Measurements from ENCODE around the gene TP53I3. TPM values are rescaled to one million over a fixed set of nuclear protein-coding genes. Genes with fewer than 3 reads are reported as not detected.

The TP53I3 gene
- total RNA-seq, 4 donors from 2014 or later = 10.4 to 26.8 (median 20.4) TPM

DNA sequence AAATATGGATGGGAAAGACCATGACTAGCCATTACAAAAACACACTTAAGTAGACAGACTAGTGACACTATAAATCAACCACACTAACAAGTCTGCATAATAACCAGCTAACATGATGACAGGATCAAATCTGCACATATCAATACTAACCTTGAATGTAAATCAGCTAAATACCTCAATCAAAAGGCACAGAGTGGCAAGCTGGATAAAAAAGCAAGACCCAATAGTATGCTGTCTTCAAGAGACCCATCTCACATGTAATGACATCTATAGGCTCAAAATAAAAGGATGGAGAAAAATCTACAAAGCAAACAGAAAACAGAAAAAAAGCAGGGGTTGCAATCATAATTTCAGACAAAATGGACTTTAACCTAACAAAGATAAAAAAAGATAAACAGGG, 22.2 kb upstream of the TP53I3 start:
- TF ChIP-seq, protein P1, sequence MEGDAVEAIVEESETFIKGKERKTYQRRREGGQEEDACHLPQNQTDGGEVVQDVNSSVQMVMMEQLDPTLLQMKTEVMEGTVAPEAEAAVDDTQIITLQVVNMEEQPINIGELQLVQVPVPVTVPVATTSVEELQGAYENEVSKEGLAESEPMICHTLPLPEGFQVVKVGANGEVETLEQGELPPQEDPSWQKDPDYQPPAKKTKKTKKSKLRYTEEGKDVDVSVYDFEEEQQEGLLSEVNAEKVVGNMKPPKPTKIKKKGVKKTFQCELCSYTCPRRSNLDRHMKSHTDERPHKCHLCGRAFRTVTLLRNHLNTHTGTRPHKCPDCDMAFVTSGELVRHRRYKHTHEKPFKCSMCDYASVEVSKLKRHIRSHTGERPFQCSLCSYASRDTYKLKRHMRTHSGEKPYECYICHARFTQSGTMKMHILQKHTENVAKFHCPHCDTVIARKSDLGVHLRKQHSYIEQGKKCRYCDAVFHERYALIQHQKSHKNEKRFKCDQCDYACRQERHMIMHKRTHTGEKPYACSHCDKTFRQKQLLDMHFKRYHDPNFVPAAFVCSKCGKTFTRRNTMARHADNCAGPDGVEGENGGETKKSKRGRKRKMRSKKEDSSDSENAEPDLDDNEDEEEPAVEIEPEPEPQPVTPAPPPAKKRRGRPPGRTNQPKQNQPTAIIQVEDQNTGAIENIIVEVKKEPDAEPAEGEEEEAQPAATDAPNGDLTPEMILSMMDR (IDR thresholded peaks at IDR 0.05; ENCODE audit: low read depth) = no peak

DNA sequence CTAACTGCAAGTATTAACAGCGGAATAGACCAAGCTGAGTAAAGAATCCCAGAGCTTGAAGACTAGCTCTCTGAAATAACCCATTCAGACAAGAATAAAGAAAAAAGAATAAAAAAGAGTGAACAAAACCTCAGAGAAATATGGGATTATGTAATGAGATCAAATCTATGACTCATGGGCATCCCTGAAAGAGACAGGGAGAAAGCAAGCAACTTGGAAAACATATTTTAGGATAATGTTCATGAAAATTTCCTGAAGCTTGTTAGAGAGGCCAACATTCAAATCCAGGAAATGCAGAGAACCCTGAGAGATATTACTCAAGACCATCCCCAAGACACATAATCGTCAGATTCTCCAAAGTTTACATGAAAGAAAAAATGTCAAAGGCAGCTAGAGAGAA, 21.2 kb upstream of the TP53I3 start:
- TF ChIP-seq, protein P1 (IDR thresholded peaks at IDR 0.05; ENCODE audit: low read depth) = no peak

DNA sequence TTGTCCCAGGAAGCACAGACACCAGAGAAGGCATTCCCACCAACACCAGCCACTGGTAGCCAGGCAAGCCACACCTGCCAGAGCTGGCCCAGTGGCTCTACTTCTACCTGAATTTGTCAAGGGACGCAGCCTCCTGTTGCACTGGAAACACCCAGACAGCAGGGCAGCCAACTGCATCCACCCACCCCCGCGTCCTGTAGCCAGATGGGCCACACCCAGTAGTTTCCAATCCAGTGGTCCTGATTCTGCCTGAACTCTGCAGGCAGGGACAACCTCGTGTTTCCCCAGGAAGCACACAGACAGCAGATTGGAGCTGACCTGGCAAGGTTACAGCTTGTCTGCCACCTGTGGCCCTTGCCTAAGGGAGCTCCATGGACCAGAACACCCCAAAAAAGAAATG, 20.3 kb upstream of the TP53I3 start:
- TF ChIP-seq, protein P1 (IDR thresholded peaks at IDR 0.05; ENCODE audit: low read depth) = no peak

DNA sequence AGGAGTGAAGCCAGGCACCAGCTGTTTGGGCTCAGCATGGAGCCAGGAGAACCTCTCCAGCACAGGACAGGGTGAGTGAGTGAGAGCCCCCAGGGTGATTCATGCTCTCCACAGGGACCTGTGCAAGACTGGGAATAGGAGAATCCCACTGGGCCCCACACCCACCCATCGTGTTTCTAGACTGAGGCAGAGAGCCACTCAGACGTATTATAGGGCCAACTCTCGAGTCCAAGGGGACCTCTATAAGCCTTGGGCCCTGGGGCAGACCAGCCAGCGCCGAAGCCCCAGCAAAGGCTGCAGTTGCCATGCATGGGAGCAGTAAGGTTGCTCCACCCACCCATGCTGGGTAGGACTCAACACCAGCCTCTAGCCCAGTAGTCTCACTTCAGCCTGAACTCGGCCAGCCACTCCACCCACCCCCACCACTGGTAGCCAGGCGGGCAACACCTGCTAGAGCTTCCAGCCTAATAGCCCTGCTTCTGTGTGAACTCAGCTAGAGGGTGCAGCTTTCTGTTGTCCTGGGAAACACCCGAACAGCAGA, 19.5 kb upstream of the TP53I3 start:
- TF ChIP-seq, protein P1 (IDR thresholded peaks at IDR 0.05; ENCODE audit: low read depth) = no peak

DNA sequence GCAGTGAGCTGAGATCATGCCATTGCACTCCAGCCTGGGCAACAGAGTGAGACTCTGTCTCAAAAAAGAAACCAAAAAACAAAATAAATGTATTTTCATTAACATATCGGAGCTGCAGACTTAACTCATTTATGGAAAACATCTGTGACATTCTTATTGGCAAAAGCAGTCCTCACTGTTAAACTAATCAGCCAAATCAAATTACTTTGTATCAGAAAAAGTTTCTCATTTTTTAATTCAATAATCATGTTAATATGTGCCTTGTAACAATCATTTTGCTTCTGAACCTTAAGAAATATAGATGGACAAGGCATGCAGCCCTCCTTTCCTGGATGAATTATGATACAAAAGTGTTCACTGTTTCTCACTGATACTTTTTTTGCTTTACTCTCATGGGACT, 18.0 kb upstream of the TP53I3 start:
- TF ChIP-seq, protein P1 (IDR thresholded peaks at IDR 0.05; ENCODE audit: low read depth) = no peak

DNA sequence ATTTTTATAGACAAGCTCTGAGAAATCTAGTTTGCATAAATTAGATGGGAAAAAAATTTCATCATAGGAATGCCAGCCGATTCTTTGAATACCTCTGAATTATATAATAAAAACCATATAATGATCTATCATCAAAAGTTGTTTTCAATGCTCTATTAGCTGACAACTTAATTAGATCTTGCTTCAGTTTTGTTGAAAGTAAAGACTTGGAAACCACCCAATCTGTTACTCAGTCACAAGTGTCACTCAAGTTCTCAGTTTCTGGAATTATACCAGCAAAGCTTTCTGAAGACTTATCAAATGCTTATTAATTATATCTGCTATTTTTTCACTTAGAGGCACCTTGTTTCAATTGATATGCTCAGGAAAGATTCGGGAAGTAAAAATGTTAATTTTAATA, 17.4 kb upstream of the TP53I3 start:
- TF ChIP-seq, protein P1 (IDR thresholded peaks at IDR 0.05; ENCODE audit: low read depth) = no peak

DNA sequence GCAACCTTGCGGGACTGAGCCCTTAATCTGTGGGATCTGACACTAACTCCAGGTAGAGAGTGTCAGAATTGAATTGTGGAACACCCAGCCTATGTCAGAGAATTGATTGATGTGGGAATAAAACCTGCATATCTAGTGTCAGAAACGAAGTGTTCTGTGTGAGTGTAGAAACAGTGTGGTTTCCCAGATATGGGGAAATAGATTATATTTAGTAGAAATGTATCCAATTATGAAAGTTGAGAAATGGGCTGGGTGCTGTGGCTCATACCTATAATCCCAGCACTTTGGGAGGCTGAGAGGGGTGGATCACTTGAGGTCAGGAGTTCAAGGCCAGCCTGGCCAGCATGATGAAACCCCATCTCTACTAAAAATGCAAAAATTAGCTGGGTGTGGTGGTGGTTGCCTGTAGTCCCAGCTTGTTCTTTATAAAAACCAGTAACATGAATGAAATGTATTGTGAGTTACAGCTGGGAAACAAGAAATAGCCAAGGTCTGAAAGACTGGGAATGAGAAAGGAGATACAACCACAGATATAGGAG, 4.3 kb upstream of the TP53I3 start:
- TF ChIP-seq, protein P1 (IDR thresholded peaks at IDR 0.05; ENCODE audit: low read depth) = no peak
